HL-60 (cell line): ENCODE data around the gene MAP2.

Source experiments
- DNase-seq, 2 experiments: peaks; one replicate each; pipeline ENCODE4 v3.0.0-alpha.2; 2010 to 2020; ENCODE audit warnings: low read depth in 1 of 2, low spot score in 1 of 2
- H3K27ac ChIP-seq: fragments of 250-450 bp; sonication (Bioruptor Pico); replicated peaks from 2 replicates; pipeline ENCODE4 v1.5.1; 2020; ENCODE audit warnings: mild to moderate bottlenecking, moderate library complexity
- H3K27me3 ChIP-seq: fragments of 250-450 bp; sonication (Bioruptor Pico); 2 replicates; pipeline ENCODE4 v1.5.1; 2021; ENCODE audit warnings: mild to moderate bottlenecking, moderate library complexity; ENCODE audit not compliant: insufficient read depth, poor library complexity, severe bottlenecking
- H3K4me3 ChIP-seq: replicated peaks from 2 replicates; pipeline ENCODE4 v1.5.1; 2011; ENCODE audit warnings: mild to moderate bottlenecking, control low read depth, low read length; ENCODE audit not compliant: insufficient read depth
- CTCF ChIP-seq: IDR thresholded peaks from one replicate; pipeline ENCODE4 v1.5.1; 2011; ENCODE audit warnings: low read length, control low read depth, inconsistent platforms; ENCODE audit not compliant: insufficient read depth
- GABPA ChIP-seq: IDR thresholded peaks from 2 replicates; pipeline ENCODE4 v1.6.1; 2012; ENCODE audit warnings: low read depth
- POLR2AphosphoS5 ChIP-seq: IDR thresholded peaks from 2 replicates; pipeline ENCODE4 v1.6.1; 2012; ENCODE audit warnings: low read depth
- REST ChIP-seq: IDR thresholded peaks from 2 replicates; pipeline ENCODE4 v1.6.1; 2012; ENCODE audit warnings: low read depth; ENCODE audit not compliant: insufficient replicate concordance
- SPI1 ChIP-seq: IDR thresholded peaks from 2 replicates; pipeline ENCODE4 v1.6.1; 2012; ENCODE audit warnings: low read depth, mild to moderate bottlenecking, borderline replicate concordance

MAP2 gene

GRCh38 chr2:209505410-209505809, 81.6 kb downstream of the MAP2 start:
- Histone ChIP-seq H3K27ac (no peak overlapping the region), H3K4me3 (no peak overlapping the region), H3K27me3 (no peaks in the 10 kb centered on the region)
- DNase-seq = no peak
- no peak for TF ChIP-seq REST
- TF ChIP-seq POLR2AphosphoS5 = no peak
- no peak for TF ChIP-seq SPI1
- TF ChIP-seq CTCF = no peak
- TF ChIP-seq GABPA = no peak

- TF ChIP-seq POLR2AphosphoS5 (no peak), SPI1 (no peak), REST (no peak), GABPA (no peak)
- Histone ChIP-seq H3K4me3 (no peak overlapping the region), H3K27me3 (no peaks in the 10 kb centered on the region), H3K27ac (no peak overlapping the region)
- no peak for DNase-seq
Measured at GRCh38 chr2:209508255-209508654, 84.4 kb downstream of the MAP2 start.

GRCh38 chr2:209511637-209512036, 87.8 kb downstream of the MAP2 start:
- no peak overlapping the region for H3K27ac ChIP-seq
- TF ChIP-seq GABPA = no peak
- TF ChIP-seq CTCF = no peak
- no peak for TF ChIP-seq POLR2AphosphoS5
- TF ChIP-seq SPI1 = no peak
- no peak for TF ChIP-seq REST
- H3K27me3 ChIP-seq = no peaks in the 10 kb centered on the region
- no peak for DNase-seq
- no peak overlapping the region for H3K4me3 ChIP-seq
